ENCODE data around the gene EXOSC7.

EXOSC7 gene

GRCh38 chr3:44992555-44993470, 16.8 kb downstream of the EXOSC7 start:
- no peak for DNase-seq (ENCODE audit: extremely low read depth in 1 of 2, low read depth in 1 of 2)

GRCh38 chr3:44993471-44994205, 17.6 kb downstream of the EXOSC7 start:
- no peak for DNase-seq (ENCODE audit: extremely low read depth in 1 of 2, low read depth in 1 of 2)

- no peak for DNase-seq (ENCODE audit: extremely low read depth in 1 of 2, low read depth in 1 of 2)
These were observed 19.2 kb downstream of the EXOSC7 start for GRCh38 chr3:44995142-44995770.

GRCh38 chr3:44996556-44996969, 20.5 kb downstream of the EXOSC7 start:
- DNase-seq (ENCODE audit: extremely low read depth in 1 of 2, low read depth in 1 of 2) = no peak

- no peak for DNase-seq (ENCODE audit: extremely low read depth in 1 of 2, low read depth in 1 of 2)
These were observed 23.7 kb downstream of the EXOSC7 start for GRCh38 chr3:44999782-45000181.

GRCh38 chr3:45000823-45001222, 24.8 kb downstream of the EXOSC7 start:
- no peak for DNase-seq (ENCODE audit: extremely low read depth in 1 of 2, low read depth in 1 of 2)

GRCh38 chr3:45001738-45002137, 25.7 kb downstream of the EXOSC7 start:
- DNase-seq (ENCODE audit: extremely low read depth in 1 of 2, low read depth in 1 of 2) = no peak

GRCh38 chr3:45002139-45002660, 26.2 kb downstream of the EXOSC7 start:
- DNase-seq (ENCODE audit: extremely low read depth in 1 of 2, low read depth in 1 of 2) = no peak

GRCh38 chr3:45002720-45003119, 26.7 kb downstream of the EXOSC7 start:
- no peak for DNase-seq (ENCODE audit: extremely low read depth in 1 of 2, low read depth in 1 of 2)

GRCh38 chr3:45003406-45003805, 27.4 kb downstream of the EXOSC7 start:
- DNase-seq (ENCODE audit: extremely low read depth in 1 of 2, low read depth in 1 of 2) = no peak

- no peak for DNase-seq (ENCODE audit: extremely low read depth in 1 of 2, low read depth in 1 of 2)
These were observed 27.8 kb downstream of the EXOSC7 start for GRCh38 chr3:45003859-45004258.

- DNase-seq (ENCODE audit: extremely low read depth in 1 of 2, low read depth in 1 of 2) = no peak
These were observed 31.0 kb downstream of the EXOSC7 start for GRCh38 chr3:45007091-45007490.

GRCh38 chr3:45008117-45008516, 32.1 kb downstream of the EXOSC7 start:
- DNase-seq (ENCODE audit: extremely low read depth in 1 of 2, low read depth in 1 of 2) = no peak

- no peak for DNase-seq (ENCODE audit: extremely low read depth in 1 of 2, low read depth in 1 of 2)
These were observed 33.8 kb downstream of the EXOSC7 start for GRCh38 chr3:45009868-45010267.

- DNase-seq (ENCODE audit: extremely low read depth in 1 of 2, low read depth in 1 of 2) = no peak
These were observed 34.8 kb downstream of the EXOSC7 start for GRCh38 chr3:45010811-45011333.

- DNase-seq (ENCODE audit: extremely low read depth in 1 of 2, low read depth in 1 of 2) = no peak
These were observed 35.9 kb downstream of the EXOSC7 start for GRCh38 chr3:45011756-45012508.

- no peak for DNase-seq (ENCODE audit: extremely low read depth in 1 of 2, low read depth in 1 of 2)
These were observed 36.5 kb downstream of the EXOSC7 start for GRCh38 chr3:45012577-45012976.

- DNase-seq (ENCODE audit: extremely low read depth in 1 of 2, low read depth in 1 of 2) = no peak
These were observed 40.9 kb downstream of the EXOSC7 start for GRCh38 chr3:45016916-45017315.

GRCh38 chr3:45017821-45018220, 41.8 kb downstream of the EXOSC7 start:
- no peak for DNase-seq (ENCODE audit: extremely low read depth in 1 of 2, low read depth in 1 of 2)

GRCh38 chr3:45020534-45020933, 44.5 kb downstream of the EXOSC7 start:
- DNase-seq (ENCODE audit: extremely low read depth in 1 of 2, low read depth in 1 of 2) = no peak
